Natural killer cell (primary cell): ENCODE results near the gene THSD4. TPM values are rescaled to one million over a fixed set of nuclear protein-coding genes. Genes with fewer than 3 reads are reported as not detected.

Source experiments
- ATAC-seq, 3 donors: fragments of 150-1000 bp in 2 of 3; fragments of 200-7000 bp in 1 of 3; cut with Tn5 transposase; 1 replicate in 1 of 3; 2 replicates in 2 of 3; pipeline ENCODE4 v1.10.0; 2021; ENCODE audit warnings: mild to moderate bottlenecking in 2 of 3, moderate library complexity in 2 of 3
- DNase-seq, 2 donors: peaks; one replicate each; pipeline versions ENCODE4 v3.0.0 to v3.0.0-alpha.2; 2013 to 2021; ENCODE audit warnings: mixed read lengths in 1 of 2
- H3K27ac ChIP-seq: one replicate; pipeline ENCODE4 v1.5.1; 2013; ENCODE audit warnings: mild to moderate bottlenecking, low read length
- H3K27me3 ChIP-seq: one replicate; pipeline ENCODE4 v1.6.1; 2013; ENCODE audit warnings: low read length; ENCODE audit not compliant: control insufficient read depth, insufficient read depth
- H3K36me3 ChIP-seq: one replicate; pipeline ENCODE4 v1.6.1; 2013; ENCODE audit warnings: low read length; ENCODE audit not compliant: control insufficient read depth, insufficient read depth
- H3K4me1 ChIP-seq: one replicate; pipeline ENCODE4 v1.6.1; 2013; ENCODE audit warnings: low read length; ENCODE audit not compliant: control insufficient read depth, insufficient read depth
- H3K4me3 ChIP-seq: one replicate; pipeline ENCODE4 v1.5.1; 2013; ENCODE audit warnings: low read length
- H3K9me3 ChIP-seq: one replicate; pipeline ENCODE4 v1.6.1; 2013; ENCODE audit warnings: low read length; ENCODE audit not compliant: control insufficient read depth, insufficient read depth
- H3K27ac Mint-ChIP-seq, 2 donors: one replicate each; pipeline ENCODE4 v1.8.0; 2022; ENCODE audit warnings: mild to moderate bottlenecking in 2 of 2, mixed read lengths in 2 of 2, moderate library complexity in 1 of 2
- H3K27me3 Mint-ChIP-seq, 2 donors: one replicate each; pipeline ENCODE4 v1.8.0; 2022; ENCODE audit warnings: low read depth in 2 of 2, mixed read lengths in 2 of 2
- H3K36me3 Mint-ChIP-seq: one replicate; pipeline ENCODE4 v1.8.0; 2022; ENCODE audit warnings: mixed read lengths
- H3K4me1 Mint-ChIP-seq, 2 donors: one replicate each; pipeline ENCODE4 v1.8.0; 2022; ENCODE audit warnings: mixed read lengths in 2 of 2
- H3K4me3 Mint-ChIP-seq: one replicate; pipeline ENCODE4 v1.8.0; 2022; ENCODE audit warnings: mild to moderate bottlenecking, moderate library complexity, mixed read lengths
- H3K9me3 Mint-ChIP-seq, 2 donors: one replicate each; pipeline ENCODE4 v1.8.0; 2022; ENCODE audit warnings: mixed read lengths in 2 of 2
- WGBS: methylation state at CpG from one replicate; pipeline ENCODE4 v1.1.7; 2013; ENCODE audit warnings: missing lambda C conversion rate; ENCODE audit not compliant: insufficient coverage; 5-methylcytosine and 5-hydroxymethylcytosine counted together
- intact Hi-C: fragments of 100-400 bp; cut with micrococcal nuclease; formaldehyde crosslinking; loops from one replicate; pipeline ENCODE4 v1.14.2; 2022
- total RNA-seq, 4 donors: library from RNA; stranded (reverse); fragments of 120-200 nt in 1 of 4; gene quantifications; one replicate each; pipeline versions ENCODE4 v1.2.3 to v1.2.4, GENCODE V29; 2013 to 2022
- TF ChIP-seq, protein P1 (sequence below): fragments of 200-600 bp; IDR thresholded peaks from one replicate; pipeline ENCODE4 v1.8.0; 2022; ENCODE audit warnings: antibody characterized with exemption

THSD4 gene
- total RNA-seq, 3 donors from 2014 or later (not counting 1 experiment from before 2014, with no cell fraction given), result not detected

DNA sequence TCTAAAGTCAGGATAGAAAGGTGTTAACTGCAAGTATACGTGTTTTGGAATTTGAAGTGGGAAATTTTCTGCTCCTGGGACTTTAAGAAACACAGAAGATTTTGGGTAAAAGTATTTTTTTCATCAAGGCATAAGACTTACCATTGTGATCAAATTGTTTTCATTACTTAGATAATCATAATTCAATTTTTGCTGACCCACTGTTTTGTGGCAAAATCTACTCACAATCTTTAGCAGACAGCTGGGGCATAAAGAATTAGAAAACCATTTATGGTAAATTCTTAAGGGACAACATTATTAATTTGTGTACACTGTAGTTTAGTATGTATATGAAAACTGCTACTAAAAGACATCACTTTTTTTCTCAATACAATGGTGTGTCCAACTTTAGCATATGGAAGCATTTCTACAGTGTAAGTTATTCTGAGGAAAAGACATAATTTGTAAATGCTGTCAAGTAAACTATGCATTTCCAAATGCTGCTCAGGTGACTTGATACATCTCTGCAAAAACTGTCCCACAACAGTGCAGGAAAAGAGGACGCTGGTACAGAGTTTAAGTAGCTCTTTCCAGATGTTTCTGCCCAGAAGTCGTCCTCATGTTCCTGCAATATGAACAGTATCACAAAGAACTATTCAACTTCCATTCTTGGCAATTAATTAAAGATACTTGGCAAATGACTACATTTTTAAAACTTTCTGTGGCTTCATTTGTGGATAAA, 52.3 kb downstream of the THSD4 start:
- TF ChIP-seq, protein P1, sequence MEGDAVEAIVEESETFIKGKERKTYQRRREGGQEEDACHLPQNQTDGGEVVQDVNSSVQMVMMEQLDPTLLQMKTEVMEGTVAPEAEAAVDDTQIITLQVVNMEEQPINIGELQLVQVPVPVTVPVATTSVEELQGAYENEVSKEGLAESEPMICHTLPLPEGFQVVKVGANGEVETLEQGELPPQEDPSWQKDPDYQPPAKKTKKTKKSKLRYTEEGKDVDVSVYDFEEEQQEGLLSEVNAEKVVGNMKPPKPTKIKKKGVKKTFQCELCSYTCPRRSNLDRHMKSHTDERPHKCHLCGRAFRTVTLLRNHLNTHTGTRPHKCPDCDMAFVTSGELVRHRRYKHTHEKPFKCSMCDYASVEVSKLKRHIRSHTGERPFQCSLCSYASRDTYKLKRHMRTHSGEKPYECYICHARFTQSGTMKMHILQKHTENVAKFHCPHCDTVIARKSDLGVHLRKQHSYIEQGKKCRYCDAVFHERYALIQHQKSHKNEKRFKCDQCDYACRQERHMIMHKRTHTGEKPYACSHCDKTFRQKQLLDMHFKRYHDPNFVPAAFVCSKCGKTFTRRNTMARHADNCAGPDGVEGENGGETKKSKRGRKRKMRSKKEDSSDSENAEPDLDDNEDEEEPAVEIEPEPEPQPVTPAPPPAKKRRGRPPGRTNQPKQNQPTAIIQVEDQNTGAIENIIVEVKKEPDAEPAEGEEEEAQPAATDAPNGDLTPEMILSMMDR, result no peak
- no peak overlapping the region for H3K4me3 Mint-ChIP-seq
- peaks cover 11 to 54% of the 10 kb centered on the region in 2 donors for H3K27me3 Mint-ChIP-seq
- intact Hi-C loops, result no loop called here
- DNase-seq (no peak), ATAC-seq (no peak)
- no peak overlapping the region for H3K27ac Mint-ChIP-seq
- Histone ChIP-seq H3K36me3 (no peaks in the 10 kb centered on the region), H3K9me3 (no peaks in the 10 kb centered on the region), H3K4me1 (no peaks in the 10 kb centered on the region), H3K4me3 (no peak overlapping the region), H3K27me3 (no peaks in the 10 kb centered on the region), H3K27ac (no peak overlapping the region)
- peaks cover 6% of the 10 kb centered on the region for H3K36me3 Mint-ChIP-seq
- no peaks in the 10 kb centered on the region for H3K4me1 Mint-ChIP-seq
- WGBS, result 77% methylated on average over 3 of the region's 3 CpGs
- peaks cover 3% of the 10 kb centered on the region in 2 donors for H3K9me3 Mint-ChIP-seq

DNA sequence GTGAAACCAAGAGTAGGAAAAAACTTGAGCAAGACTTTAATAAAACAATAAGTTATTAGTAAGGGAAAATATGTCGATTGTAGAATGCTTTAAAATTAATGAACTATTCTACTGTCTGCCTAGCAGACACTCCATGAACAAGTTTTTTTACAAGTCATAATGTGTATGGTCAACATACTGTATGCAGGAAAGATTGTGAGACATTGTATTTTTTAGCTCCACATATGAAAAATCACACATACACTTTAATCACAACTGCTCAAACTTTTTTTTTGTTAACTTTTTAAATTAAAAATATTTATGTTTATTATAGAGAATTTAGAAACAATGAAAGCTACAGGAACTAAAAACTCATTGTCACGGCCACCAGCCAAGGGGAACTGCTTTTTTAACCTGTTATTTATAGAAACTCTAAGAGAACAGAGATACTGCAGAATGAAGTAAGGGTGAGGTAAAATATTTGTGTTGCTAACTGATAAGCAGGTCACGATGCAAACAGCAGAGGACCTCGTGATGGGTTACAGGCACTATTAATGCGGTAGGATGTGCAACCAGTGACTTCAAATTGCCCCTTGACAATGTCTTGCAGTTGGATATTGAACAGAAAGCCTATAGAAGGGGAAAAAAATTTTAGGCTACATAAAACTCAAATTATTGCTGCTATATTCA, 53.0 kb downstream of the THSD4 start:
- TF ChIP-seq, protein P1, result no peak
- 8% methylated on average over 4 of the region's 5 CpGs for WGBS
- H3K9me3 ChIP-seq, result no peaks in the 10 kb centered on the region
- H3K4me3 Mint-ChIP-seq, result no peak overlapping the region
- H3K27me3 Mint-ChIP-seq, result peaks cover 7 to 48% of the 10 kb centered on the region in 2 donors
- H3K27ac Mint-ChIP-seq, result no peak overlapping the region
- H3K36me3 ChIP-seq, result no peaks in the 10 kb centered on the region
- no peak for ATAC-seq
- intact Hi-C loops, result no loop called here
- no peak for DNase-seq
- peaks cover under 1% of the 10 kb centered on the region for H3K36me3 Mint-ChIP-seq
- H3K9me3 Mint-ChIP-seq, result peaks cover 0 to 3% of the 10 kb centered on the region in 2 donors
- no peak overlapping the region for H3K4me3 ChIP-seq
- H3K4me1 Mint-ChIP-seq, result no peaks in the 10 kb centered on the region
- no peaks in the 10 kb centered on the region for H3K27me3 ChIP-seq
- H3K27ac ChIP-seq, result no peak overlapping the region
- no peaks in the 10 kb centered on the region for H3K4me1 ChIP-seq

DNA sequence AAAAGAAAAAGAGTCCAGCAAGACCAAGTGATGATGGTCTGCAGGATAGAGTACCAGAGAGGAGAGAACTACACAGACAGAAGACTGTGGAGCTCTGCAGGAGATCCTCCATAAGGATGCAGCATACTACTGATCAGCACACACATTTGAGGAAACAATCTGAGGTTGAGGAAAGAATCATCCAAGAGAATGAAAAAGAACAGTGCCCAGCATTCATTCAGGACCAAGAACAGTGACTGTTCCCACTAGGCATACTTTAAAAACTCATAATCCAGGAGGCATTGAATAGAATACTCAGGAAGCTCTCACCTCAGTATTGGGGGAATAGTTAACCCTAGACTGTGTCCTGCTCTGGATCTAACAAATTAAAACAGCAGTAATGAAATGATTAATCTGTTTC, 54.9 kb downstream of the THSD4 start:
- Mint-ChIP-seq H3K36me3 (peaks cover 8% of the 10 kb centered on the region), H3K27ac (no peak overlapping the region), H3K27me3 (peaks cover 5 to 44% of the 10 kb centered on the region in 2 donors), H3K4me3 (no peak overlapping the region), H3K4me1 (no peaks in the 10 kb centered on the region), H3K9me3 (peaks cover 3% of the 10 kb centered on the region in 2 donors)
- no peaks in the 10 kb centered on the region for H3K27me3 ChIP-seq
- DNase-seq (no peak), ATAC-seq (no peak)
- intact Hi-C loops, result no loop called here
- H3K9me3 ChIP-seq, result no peaks in the 10 kb centered on the region
- H3K4me3 ChIP-seq, result no peak overlapping the region
- TF ChIP-seq, protein P1, result no peak
- no peaks in the 10 kb centered on the region for H3K36me3 ChIP-seq
- H3K27ac ChIP-seq, result no peak overlapping the region
- H3K4me1 ChIP-seq, result no peaks in the 10 kb centered on the region
